Spleen (tissue), 13 donors: ENCODE data around the gene ZNF567. TPM values are rescaled to one million over a fixed set of nuclear protein-coding genes. Genes with fewer than 3 reads are reported as not detected.

ENCODE experiments used
- DNase-seq: peaks from one replicate; pipeline ENCODE4 v3.0.0-alpha.2; 2020
- H3K27ac ChIP-seq, 8 donors: fragments of 200-600 bp; sonication (generic) in 7 of 8; 1 replicate in 4 of 8; 2 replicates in 4 of 8; pipeline versions ENCODE4 v1.5.0 to v1.8.0; 2016 to 2021; ENCODE audit warnings: inconsistent platforms in 4 of 8, mild to moderate bottlenecking in 4 of 8, moderate library complexity in 1 of 8
- H3K27me3 ChIP-seq, 7 donors: fragments of 200-600 bp; sonication (generic) in 6 of 7; replicated peaks in 1 of 7; 1 replicate in 4 of 7; 2 replicates in 3 of 7; pipeline versions ENCODE4 v1.5.0 to v1.8.0; 2016 to 2021; ENCODE audit warnings: inconsistent platforms in 3 of 7, mild to moderate bottlenecking in 1 of 7
- H3K36me3 ChIP-seq, 6 donors: fragments of 200-600 bp; sonication (generic) in 5 of 6; 1 replicate in 4 of 6; 2 replicates in 2 of 6; pipeline versions ENCODE4 v1.5.0 to v1.8.0; 2016 to 2021; ENCODE audit warnings: inconsistent platforms in 2 of 6
- H3K4me1 ChIP-seq, 6 donors: fragments of 200-600 bp; sonication (generic) in 5 of 6; 1 replicate in 3 of 6; 2 replicates in 3 of 6; pipeline versions ENCODE4 v1.5.0 to v1.8.0; 2016 to 2021; ENCODE audit warnings: inconsistent platforms in 3 of 6
- H3K4me3 ChIP-seq, 8 donors: fragments of 200-600 bp; sonication (generic) in 7 of 8; 1 replicate in 4 of 8; 2 replicates in 4 of 8; pipeline versions ENCODE4 v1.5.0 to v1.8.0; 2016 to 2021; ENCODE audit warnings: inconsistent platforms in 4 of 8, mild to moderate bottlenecking in 4 of 8, moderate library complexity in 2 of 8
- H3K9me3 ChIP-seq, 8 donors: fragments of 200-600 bp; sonication (generic) in 7 of 8; 1 replicate in 4 of 8; 2 replicates in 4 of 8; pipeline versions ENCODE4 v1.5.0 to v1.8.0; 2016 to 2021; ENCODE audit warnings: inconsistent platforms in 4 of 8
- CTCF ChIP-seq, 11 experiments: fragments of 200-600 bp in 7 of 11; fragments of 450-650 bp in 4 of 11; sonication (generic) in 4 of 11; IDR thresholded peaks in 8 of 11; conservative IDR thresholded peaks in 3 of 11; 1 replicate in 7 of 11; 2 replicates in 4 of 11; pipeline versions ENCODE4 v1.4.0 to v1.8.0; 2016 to 2021; ENCODE audit warnings: antibody characterized with exemption in 11 of 11, inconsistent platforms in 4 of 11, mild to moderate bottlenecking in 1 of 11
- POLR2A ChIP-seq, 3 donors: fragments of 450-650 bp; IDR thresholded peaks; one replicate each; pipeline ENCODE4 v1.5.1; 2017; ENCODE audit warnings: antibody characterized with exemption in 3 of 3, mild to moderate bottlenecking in 1 of 3
- POLR2AphosphoS5 ChIP-seq, 3 donors: sonication (generic); formaldehyde crosslinking; IDR thresholded peaks; one replicate each; pipeline ENCODE4 v1.5.1; 2017; ENCODE audit warnings: antibody characterized with exemption in 3 of 3
- WGBS, 5 donors: extraction: QIAGEN DNeasy Blood & Tissue Kit in 3 of 5; methylation state at CpG; one replicate each; pipeline versions ENCODE4 v1.1.5 to v1.1.7; 2013 to 2018; 5-methylcytosine and 5-hydroxymethylcytosine counted together
- intact Hi-C: fragments of 100-400 bp; cut with DNase I; formaldehyde crosslinking; loops from one replicate; pipeline ENCODE4 v1.15.0; 2023; ENCODE audit warnings: low total_unique reads
- long read RNA-seq, 2 donors: transcript quantifications; one replicate each; lab custom pipeline, GENCODE V29; 2026
- polyA plus RNA-seq, 3 donors: library from polyadenylated mRNA; stranded (reverse); fragments of 200-250 nt; gene quantifications; one replicate each; pipeline ENCODE4 v1.2.1, GENCODE V29; 2013
- total RNA-seq, 7 donors: library from RNA; depleted of rRNA in 3 of 7; stranded (reverse); fragments of >200 nt in 3 of 7; fragmentation: NEBNext Ultra II Directional in 4 of 7; extraction: Animal tissue kit (Norgen Biotek cat#: 25700) in 4 of 7; gene quantifications; one replicate each; pipeline versions ENCODE4 v1.1.0 to v1.2.1, GENCODE V29; 2016 to 2021
- donor health status: healthy with polysubstance abuse.
- donor health status: DM: no; HTN: no; CAD: no; lungs with moderate emphysema.
- donor health status: DM: no; HTN: no; CAD: no.
- donor health status: Bipolar disorder and iron deficiency.
- donor health status: healthy.
- donor health status: DM: no; HTN: no; CAD: no.
- donor health status: DM: yes; HTN: yes; CAD: no.

The ZNF567 gene
- total RNA-seq (10 to 100 TPM in 4 of 7 donors, 1 to 10 TPM in 3; 7.5 to 24.1 (median 11.7) TPM), polyA plus RNA-seq (1 to 10 TPM; 2.2 to 6.3 (median 3.4) TPM)
- long read RNA-seq, donor 1, partial matches to known transcripts: 0 of 1 reads
- long read RNA-seq, donor 1, other reads (novel, unspliced or antisense): 0 of 1 reads
- long read RNA-seq, donor 2: 0 reads

DNA sequence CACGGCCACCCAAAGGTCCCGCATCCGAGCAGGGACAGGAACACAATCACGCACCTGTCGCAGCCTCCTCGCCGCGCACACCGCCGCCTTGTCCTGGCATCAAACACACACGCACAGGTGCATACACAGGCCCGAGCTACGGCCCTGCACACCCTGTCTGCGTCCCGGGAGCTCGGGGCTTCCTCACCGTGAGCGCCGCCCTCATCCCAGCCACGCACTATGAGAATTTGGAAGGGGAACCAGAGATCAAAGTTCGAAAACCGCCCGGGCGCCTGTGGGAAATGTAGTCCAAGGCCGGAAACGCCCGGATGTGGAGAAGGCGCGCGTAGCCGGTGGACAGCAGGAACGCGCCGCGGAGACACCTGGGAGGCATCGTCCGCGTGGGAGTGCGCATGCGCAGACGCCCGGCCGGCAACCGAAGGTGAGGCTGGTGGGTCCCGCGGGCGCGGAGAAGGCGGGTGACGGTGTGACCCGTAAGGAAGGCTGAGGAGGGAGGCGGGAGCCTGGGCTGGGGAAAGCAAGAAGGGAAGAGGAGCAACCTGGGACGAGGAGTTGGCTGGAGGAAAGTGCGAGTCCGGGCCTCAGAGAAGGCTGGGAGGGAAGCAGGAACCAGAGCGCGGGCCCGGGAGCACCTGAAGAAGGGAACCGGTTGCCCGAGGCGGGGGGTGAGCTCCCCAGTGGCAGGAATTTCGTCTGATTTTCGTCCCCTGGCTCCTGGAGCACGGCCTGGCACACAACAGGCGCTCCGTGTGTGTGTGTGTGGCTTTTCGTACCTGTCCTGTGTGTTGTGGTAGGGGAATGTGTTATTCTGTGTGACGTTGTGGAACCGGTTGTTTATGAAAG is at the start of gene ZNF567:
TSS of gene ZNF567 (plus strand) at position 399 of the 843 bp plus-strand sequence. CDS start 7,256 bp downstream, outside the sequence.
- WGBS, 5 donors: 0 to 1% (median 0%) methylated on average over 46 to 69 of the region's 69 CpGs
- DNase-seq: peak; percentile 98
- Histone ChIP-seq H3K27ac (peak within 1 kb of the TSS; percentile 10 to 87 (median 74)), H3K27me3 (no peaks in the 10 kb centered on the region), H3K4me3 (peak within 1 kb of the TSS; percentile 66 to 95 (median 76)), H3K36me3 (peaks cover 9 to 57% (median 32%) of the 10 kb centered on the region in 6 donors), H3K9me3 (peaks cover 0 to 56% (median 35%) of the 10 kb centered on the region in 8 donors), H3K4me1 (peaks cover 9 to 31% (median 24%) of the 10 kb centered on the region in 6 donors)
- peak; percentile 97 for TF ChIP-seq POLR2AphosphoS5 (IDR thresholded peaks at IDR 0.05)
- TF ChIP-seq CTCF (IDR thresholded peaks at IDR 0.05 in 8 of 11, conservative IDR thresholded peaks at IDR 0.05 in 3 of 11): peak in 2 of 11 experiments; percentile 20 to 33
- TF ChIP-seq POLR2A (IDR thresholded peaks at IDR 0.05): peak in 2 of 3 donors; percentile 35 to 58
- intact Hi-C loops: loop anchor here (10.0 kb wide), 1 partner anchor 227 kb away; the partner anchor contains the start of genes ZNF568 and ZNF829

DNA sequence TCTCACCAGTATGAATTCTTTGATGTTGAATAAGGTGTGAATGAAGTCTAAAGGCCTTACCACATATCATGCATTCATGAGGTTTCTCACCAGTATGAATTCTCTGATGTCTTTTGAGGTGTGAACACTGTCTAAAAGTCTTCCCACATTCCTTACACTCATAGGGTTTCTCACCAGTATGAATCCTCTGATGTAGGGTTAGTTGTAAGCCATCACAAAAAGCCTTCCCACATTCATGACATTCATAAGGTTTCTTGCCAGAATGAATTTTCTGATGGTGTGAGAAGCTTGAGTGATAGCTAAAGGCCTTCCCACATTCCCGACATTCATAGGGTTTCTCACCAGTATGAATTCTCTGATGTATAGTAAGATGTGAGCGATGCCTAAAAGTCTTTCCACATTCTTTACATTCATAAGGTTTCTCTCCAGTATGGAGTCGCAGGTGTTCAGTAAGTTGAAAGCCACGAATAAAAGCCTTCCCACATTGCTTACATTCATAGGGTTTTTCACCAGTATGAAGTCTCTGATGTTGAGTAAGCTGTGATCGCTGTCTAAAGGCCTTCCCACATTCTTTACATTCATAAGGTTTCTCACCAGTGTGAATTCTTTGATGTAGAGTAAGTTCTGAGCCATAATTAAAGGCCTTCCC is 48.4 kb upstream of the ZNF567 start:
- intact Hi-C loops: no loop called here
- Histone ChIP-seq H3K27me3 (no peaks in the 10 kb centered on the region), H3K4me3 (no peak overlapping the region), H3K9me3 (peaks cover 86 to 100% (median 100%) of the 10 kb centered on the region in 8 donors), H3K4me1 (no peaks in the 10 kb centered on the region), H3K27ac (no peak overlapping the region), H3K36me3 (peaks cover 8 to 87% (median 55%) of the 10 kb centered on the region in 6 donors)
- no peak for DNase-seq
- WGBS, 5 donors: 92 to 98% (median 95%) methylated on average over 5 of the region's 5 CpGs
- no peak for TF ChIP-seq POLR2A (IDR thresholded peaks at IDR 0.05)
- TF ChIP-seq POLR2AphosphoS5 (IDR thresholded peaks at IDR 0.05): no peak
- no peak for TF ChIP-seq CTCF (IDR thresholded peaks at IDR 0.05 in 8 of 11, conservative IDR thresholded peaks at IDR 0.05 in 3 of 11)

GRCh38 chr19:36646746-36647145 is 40.7 kb upstream of the ZNF567 start:
- no peak for DNase-seq
- H3K4me3 ChIP-seq: no peak overlapping the region
- no peaks in the 10 kb centered on the region for H3K27me3 ChIP-seq
- 93 to 98% (median 94%) methylated on average over 2 of the region's 2 CpGs for WGBS, 5 donors
- peaks cover 49 to 100% (median 100%) of the 10 kb centered on the region in 8 donors for H3K9me3 ChIP-seq
- no peak overlapping the region for H3K27ac ChIP-seq
- TF ChIP-seq POLR2AphosphoS5 (IDR thresholded peaks at IDR 0.05) (no peak), CTCF (IDR thresholded peaks at IDR 0.05 in 8 of 11, conservative IDR thresholded peaks at IDR 0.05 in 3 of 11) (no peak), POLR2A (IDR thresholded peaks at IDR 0.05) (no peak)
- peaks cover 26 to 100% (median 94%) of the 10 kb centered on the region in 6 donors for H3K36me3 ChIP-seq
- H3K4me1 ChIP-seq: no peaks in the 10 kb centered on the region
- intact Hi-C loops: no loop called here
